GM12874 (cell line): ENCODE measurements around the gene KIF21A.

Experiments used
- TF ChIP-seq, protein P1 (sequence below): IDR thresholded peaks from 2 replicates; pipeline ENCODE4 v1.5.1; 2011; ENCODE audit warnings: low read depth, mild to moderate bottlenecking, control low read depth, low read length, moderate library complexity; ENCODE audit not compliant: insufficient read depth

Gene KIF21A

DNA sequence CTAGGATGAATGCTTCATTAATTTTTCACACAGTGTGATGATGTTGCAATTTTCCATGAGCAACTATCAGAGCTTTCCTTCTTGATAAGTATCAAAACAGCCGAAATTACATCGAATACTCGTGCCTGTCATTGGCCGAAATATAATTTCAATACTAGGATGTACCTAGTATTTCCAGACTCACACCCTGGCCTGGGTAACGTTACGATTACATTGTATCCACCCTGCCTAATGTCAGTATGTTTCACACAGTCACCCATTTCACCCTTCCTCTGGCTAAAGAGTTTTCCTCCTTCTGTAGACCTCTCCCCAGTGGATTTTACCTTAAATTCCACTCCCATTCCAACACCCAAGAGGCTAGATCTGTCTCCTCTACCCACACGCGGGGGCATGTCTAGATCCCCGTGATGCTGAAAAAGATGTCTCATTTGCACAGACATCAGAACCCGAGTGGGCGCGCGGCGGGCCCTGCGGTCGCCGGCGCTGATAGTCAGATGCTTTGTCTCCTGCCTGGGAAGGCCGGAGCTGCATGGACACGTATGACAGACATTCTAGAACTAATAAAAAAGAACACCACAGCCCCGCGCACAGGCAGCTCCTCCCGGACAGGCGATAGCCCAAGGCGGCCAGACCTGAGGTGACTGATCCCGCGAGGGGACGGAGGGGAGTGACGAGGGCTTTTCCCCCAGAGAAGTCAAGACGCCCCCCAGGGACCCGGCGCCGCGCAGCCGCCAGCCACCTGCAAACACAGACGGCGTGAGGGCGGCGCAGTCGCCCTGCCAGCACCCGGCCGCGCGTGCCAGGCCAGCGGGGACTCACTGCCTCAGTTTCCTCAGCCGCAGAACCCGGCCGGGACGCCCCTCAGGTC, 723 bp downstream of the KIF21A start:
- TF ChIP-seq, protein P1, sequence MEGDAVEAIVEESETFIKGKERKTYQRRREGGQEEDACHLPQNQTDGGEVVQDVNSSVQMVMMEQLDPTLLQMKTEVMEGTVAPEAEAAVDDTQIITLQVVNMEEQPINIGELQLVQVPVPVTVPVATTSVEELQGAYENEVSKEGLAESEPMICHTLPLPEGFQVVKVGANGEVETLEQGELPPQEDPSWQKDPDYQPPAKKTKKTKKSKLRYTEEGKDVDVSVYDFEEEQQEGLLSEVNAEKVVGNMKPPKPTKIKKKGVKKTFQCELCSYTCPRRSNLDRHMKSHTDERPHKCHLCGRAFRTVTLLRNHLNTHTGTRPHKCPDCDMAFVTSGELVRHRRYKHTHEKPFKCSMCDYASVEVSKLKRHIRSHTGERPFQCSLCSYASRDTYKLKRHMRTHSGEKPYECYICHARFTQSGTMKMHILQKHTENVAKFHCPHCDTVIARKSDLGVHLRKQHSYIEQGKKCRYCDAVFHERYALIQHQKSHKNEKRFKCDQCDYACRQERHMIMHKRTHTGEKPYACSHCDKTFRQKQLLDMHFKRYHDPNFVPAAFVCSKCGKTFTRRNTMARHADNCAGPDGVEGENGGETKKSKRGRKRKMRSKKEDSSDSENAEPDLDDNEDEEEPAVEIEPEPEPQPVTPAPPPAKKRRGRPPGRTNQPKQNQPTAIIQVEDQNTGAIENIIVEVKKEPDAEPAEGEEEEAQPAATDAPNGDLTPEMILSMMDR = no peak

DNA sequence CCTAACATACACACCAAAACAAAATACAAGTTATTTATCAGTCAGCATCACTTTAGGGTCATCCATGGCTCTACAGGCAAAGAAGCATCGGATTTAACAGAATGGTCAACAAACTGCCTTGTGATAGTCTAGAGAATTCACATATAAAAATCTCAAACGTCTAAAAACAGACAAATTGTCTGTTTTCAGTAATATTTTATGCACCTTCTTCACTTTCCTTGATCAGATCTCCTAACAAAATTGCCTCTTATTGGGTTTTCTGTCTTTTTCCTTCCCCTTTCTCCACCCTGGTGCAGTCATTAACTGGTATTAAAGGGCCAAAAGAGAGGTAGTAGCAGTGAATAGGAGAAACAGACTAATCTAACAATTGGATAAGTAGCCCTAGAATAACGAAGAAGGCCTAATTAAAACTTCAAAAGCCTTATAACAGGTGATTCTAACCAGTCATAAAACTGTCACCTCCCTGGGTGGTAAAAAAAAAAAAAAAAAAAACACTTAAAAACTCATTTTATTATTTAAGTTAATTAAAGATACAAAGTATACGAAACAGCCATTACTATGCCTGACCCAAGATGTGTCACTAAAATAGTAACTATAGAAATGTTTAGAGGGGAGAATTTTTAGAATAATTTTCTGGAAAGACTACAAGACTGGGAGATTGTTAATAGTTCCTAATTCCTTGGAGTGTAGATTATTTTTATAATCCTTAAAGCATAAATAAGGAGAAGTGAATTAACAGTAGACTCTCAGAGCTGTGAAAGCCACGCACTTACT, 1.5 kb downstream of the KIF21A start:
- TF ChIP-seq, protein P1 = no peak

DNA sequence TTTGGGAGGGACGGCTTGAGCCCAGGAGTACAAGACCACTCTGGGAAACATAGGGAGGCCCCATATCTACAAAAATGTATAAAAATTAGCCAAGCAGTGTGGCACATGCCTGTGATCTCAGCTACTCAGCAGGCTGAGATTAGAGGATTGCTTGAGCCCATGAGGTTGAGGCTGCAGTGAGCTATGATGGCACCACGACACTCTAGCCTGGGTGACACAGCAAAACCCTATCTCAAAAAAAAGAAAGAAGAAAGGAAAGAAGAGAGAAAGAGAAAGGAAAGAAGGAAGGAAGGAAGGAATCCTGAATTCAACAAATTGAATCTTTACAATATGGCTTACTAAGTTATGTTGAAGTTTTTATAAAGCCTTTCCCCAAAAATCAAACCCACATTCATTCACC, 2.1 kb downstream of the KIF21A start:
- TF ChIP-seq, protein P1 = no peak

DNA sequence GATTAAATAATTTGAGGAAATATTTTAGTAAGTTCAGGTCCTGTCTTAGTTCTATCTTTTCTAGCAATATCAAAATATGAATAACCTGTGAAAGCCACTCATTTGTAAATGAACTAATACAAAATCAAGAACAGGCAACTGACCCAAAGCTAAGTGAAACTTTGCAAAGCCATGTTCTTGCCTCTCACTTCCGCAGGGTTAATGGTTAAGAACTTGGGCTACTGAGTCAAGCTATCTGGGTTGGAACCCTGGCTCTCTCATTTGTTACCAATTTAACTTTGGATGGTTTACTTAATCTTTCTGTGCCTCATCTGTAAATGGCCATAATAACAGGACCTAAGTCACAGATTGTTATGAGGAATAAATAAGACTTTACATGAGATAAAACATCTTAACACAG, 2.8 kb downstream of the KIF21A start:
- TF ChIP-seq, protein P1 = no peak

DNA sequence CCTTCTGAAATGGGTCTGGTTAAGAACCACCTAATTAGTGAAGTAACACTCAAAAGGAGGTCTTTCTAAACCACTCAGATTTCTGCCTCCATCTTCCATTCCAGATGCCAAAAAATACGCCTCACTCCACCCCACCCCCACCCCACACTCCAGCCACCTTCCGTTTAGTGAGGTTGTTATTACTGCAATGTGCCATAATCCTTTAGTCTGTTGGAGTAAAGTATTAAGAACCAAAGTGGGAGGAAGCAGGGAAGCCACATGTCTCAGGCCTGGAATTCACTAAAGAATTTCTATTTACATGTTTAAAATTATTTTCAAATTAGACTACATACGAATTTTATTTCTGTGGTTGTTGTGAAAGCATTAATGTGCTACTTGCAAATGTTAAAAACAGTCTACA, 7.4 kb downstream of the KIF21A start:
- TF ChIP-seq, protein P1 = no peak

DNA sequence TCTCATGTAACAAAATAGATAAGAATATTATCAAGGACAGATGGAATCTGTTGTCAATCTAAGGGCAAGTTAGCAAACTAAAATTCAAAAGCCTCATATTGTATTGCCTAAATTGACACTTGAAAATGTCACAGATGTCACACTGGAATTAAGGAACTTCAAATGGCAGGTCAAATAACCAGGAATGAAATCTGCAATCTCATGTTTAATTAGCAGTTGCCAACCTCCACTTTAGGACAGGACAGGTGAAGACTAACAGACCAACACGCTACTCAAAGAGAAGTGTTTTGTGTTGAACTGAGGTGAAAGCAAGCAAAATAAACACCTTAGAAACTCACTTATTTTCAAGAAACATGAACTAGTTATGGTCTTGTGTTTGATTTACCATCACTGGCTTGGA, 11.1 kb downstream of the KIF21A start:
- TF ChIP-seq, protein P1 = no peak

DNA sequence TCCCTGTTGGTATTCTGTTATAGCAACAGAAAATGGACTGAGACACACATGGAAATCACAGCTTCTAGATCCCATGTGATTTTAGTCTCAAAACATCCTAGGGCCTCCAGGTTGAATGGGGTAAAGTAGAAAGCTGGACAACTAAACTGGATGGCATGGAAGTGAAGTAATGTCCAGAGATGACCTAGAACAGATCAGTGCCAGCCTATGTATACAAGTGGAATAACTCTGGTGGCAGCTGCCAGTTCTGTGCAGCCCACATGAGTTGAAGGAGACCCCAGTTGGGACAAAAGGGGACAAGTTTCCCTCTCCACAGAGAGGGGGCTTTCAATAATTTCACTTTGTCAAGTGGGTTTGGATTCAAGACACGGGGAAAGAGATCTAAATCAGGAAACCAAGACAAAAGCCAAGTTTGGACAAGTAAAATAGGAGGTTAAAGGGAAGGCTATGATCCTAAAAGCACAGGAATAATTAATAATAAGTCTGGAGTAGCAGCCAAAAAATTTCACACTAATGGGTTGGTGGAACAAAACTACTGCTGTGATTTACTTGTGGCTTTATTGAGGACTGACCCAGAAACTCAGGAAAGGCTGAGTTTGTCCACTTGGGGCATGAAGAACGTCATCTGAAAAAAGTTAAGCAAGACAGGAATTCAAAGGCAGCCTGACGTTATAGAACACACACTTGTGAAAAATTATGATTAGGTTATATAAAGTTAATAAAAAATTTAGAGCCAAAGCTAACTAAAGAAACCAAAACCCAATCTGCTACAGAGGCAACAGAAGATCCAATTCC, 11.7 kb downstream of the KIF21A start:
- TF ChIP-seq, protein P1 = no peak
